GM23338 (cell line): ENCODE data around the gene SMURF1. TPM values are rescaled to one million over a fixed set of nuclear protein-coding genes. Genes with fewer than 3 reads are reported as not detected.

Experiments used
- ATAC-seq: fragments of 200-7000 bp; cut with Tn5 transposase; 3 replicates; pipeline ENCODE4 v1.9.1; 2020
- DNase-seq: peaks from one replicate; pipeline ENCODE4 v3.0.0-alpha.2; 2015; ENCODE audit warnings: low spot score
- H2AFZ ChIP-seq: fragments of 200-600 bp; sonication (generic); 2 replicates; pipeline ENCODE4 v1.8.0; 2016; ENCODE audit warnings: antibody characterized with exemption, mild to moderate bottlenecking, moderate library complexity
- H3F3A ChIP-seq: fragments of 200-600 bp; sonication (generic); replicated peaks from 2 replicates; pipeline ENCODE4 v1.8.0; 2017; ENCODE audit warnings: antibody characterized with exemption, mixed run types, low read depth
- H3K27ac ChIP-seq: fragments of 200-600 bp; sonication (generic); 2 replicates; pipeline ENCODE4 v1.6.1; 2016; ENCODE audit warnings: low read depth
- H3K27me3 ChIP-seq: fragments of 200-600 bp; sonication (generic); 2 replicates; pipeline ENCODE4 v1.8.0; 2016; ENCODE audit warnings: mild to moderate bottlenecking, mixed run types, moderate library complexity; ENCODE audit not compliant: insufficient read depth
- H3K36me3 ChIP-seq: fragments of 200-600 bp; sonication (generic); 2 replicates; pipeline ENCODE4 v1.8.0; 2016; ENCODE audit warnings: mild to moderate bottlenecking; ENCODE audit not compliant: insufficient read depth
- H3K4me1 ChIP-seq: fragments of 200-600 bp; sonication (generic); 2 replicates; pipeline ENCODE4 v1.8.0; 2016; ENCODE audit warnings: mild to moderate bottlenecking, moderate library complexity; ENCODE audit not compliant: insufficient read depth
- H3K4me2 ChIP-seq: fragments of 200-600 bp; sonication (generic); 2 replicates; pipeline ENCODE4 v1.7.1; 2017; ENCODE audit warnings: mixed run types
- H3K4me3 ChIP-seq: fragments of 200-600 bp; sonication (generic); 2 replicates; pipeline ENCODE4 v1.6.1; 2016; ENCODE audit warnings: mixed run types
- H3K79me2 ChIP-seq: fragments of 200-600 bp; sonication (generic); replicated peaks from 2 replicates; pipeline ENCODE4 v1.8.0; 2017; ENCODE audit warnings: mild to moderate bottlenecking; ENCODE audit not compliant: insufficient read depth
- H3K9me2 ChIP-seq: fragments of 200-600 bp; sonication (generic); 2 replicates; pipeline ENCODE4 v1.8.0; 2017; ENCODE audit not compliant: insufficient read depth
- H4K20me1 ChIP-seq: fragments of 200-600 bp; sonication (generic); replicated peaks from 2 replicates; pipeline ENCODE4 v1.8.0; 2017; ENCODE audit warnings: mild to moderate bottlenecking; ENCODE audit not compliant: insufficient read depth
- H3K27ac Mint-ChIP-seq: 2 replicates; pipeline ENCODE4 v1.8.0; 2020; ENCODE audit warnings: inconsistent platforms, mild to moderate bottlenecking, moderate library complexity, mixed read lengths
- H3K27me3 Mint-ChIP-seq: 3 replicates; pipeline ENCODE4 v1.8.0; 2022; ENCODE audit warnings: low read depth, mild to moderate bottlenecking, moderate library complexity, mixed read lengths, inconsistent platforms; ENCODE audit not compliant: insufficient read depth, poor library complexity
- H3K36me3 Mint-ChIP-seq: 3 replicates; pipeline ENCODE4 v1.8.0; 2021; ENCODE audit warnings: low read depth, mild to moderate bottlenecking, inconsistent platforms, moderate library complexity, mixed read lengths
- H3K4me1 Mint-ChIP-seq: 3 replicates; pipeline ENCODE4 v1.8.0; 2020; ENCODE audit warnings: mild to moderate bottlenecking, inconsistent platforms, mixed read lengths
- H3K4me3 Mint-ChIP-seq: 3 replicates; pipeline ENCODE4 v1.8.0; 2021; ENCODE audit warnings: moderate library complexity, mild to moderate bottlenecking, inconsistent platforms, mixed read lengths
- H3K9me3 Mint-ChIP-seq: 3 replicates; pipeline ENCODE4 v1.8.0; 2020; ENCODE audit warnings: moderate library complexity, mild to moderate bottlenecking, inconsistent platforms, mixed read lengths
- CREB1 ChIP-seq: fragments of 250-450 bp; sonication (Bioruptor Pico); IDR thresholded peaks from 2 replicates; pipeline ENCODE4 v1.5.0; 2020; ENCODE audit warnings: low read depth, mild to moderate bottlenecking, moderate library complexity
- EZH2 ChIP-seq: fragments of 200-600 bp; sonication (generic); IDR thresholded peaks from one replicate; pipeline ENCODE4 v1.8.0; 2017; ENCODE audit warnings: antibody characterized with exemption, mild to moderate bottlenecking, low read depth; ENCODE audit not compliant: unreplicated experiment
- EZH2phosphoT487 ChIP-seq: fragments of 200-600 bp; sonication (generic); IDR thresholded peaks from one replicate; pipeline ENCODE4 v1.8.1; 2018; ENCODE audit warnings: antibody characterized with exemption; ENCODE audit not compliant: unreplicated experiment
- JUNB ChIP-seq: IDR thresholded peaks from one replicate; pipeline ENCODE4 v1.6.1; 2016; ENCODE audit warnings: antibody characterized with exemption; ENCODE audit not compliant: unreplicated experiment
- NANOG ChIP-seq: IDR thresholded peaks from 2 replicates; pipeline ENCODE4 v1.6.1; 2016; ENCODE audit warnings: antibody characterized with exemption, borderline replicate concordance
- POLR2AphosphoS5 ChIP-seq: IDR thresholded peaks from 2 replicates; pipeline ENCODE4 v1.6.1; 2016; ENCODE audit warnings: antibody characterized with exemption, low read depth
- STAT1 ChIP-seq: IDR thresholded peaks from one replicate; pipeline ENCODE4 v1.6.1; 2016; ENCODE audit warnings: antibody characterized with exemption; ENCODE audit not compliant: unreplicated experiment
- ZNF331 ChIP-seq: fragments of 250-450 bp; sonication (Bioruptor Pico); IDR thresholded peaks from 2 replicates; pipeline ENCODE4 v1.5.0; 2020; ENCODE audit warnings: low read depth, mild to moderate bottlenecking, moderate library complexity
- polyA plus RNA-seq: library from polyadenylated mRNA; unstranded; fragments of >200 nt; fragmentation: Nextera tagmentation; extraction: Ambion mirVana; gene quantifications from 2 replicates; pipeline ENCODE4 v1.2.1, GENCODE V29; 2016
- total RNA-seq: library from RNA; depleted of rRNA; stranded (reverse); fragments of >200 nt; shearing (Covaris generic); gene quantifications from 2 replicates; pipeline ENCODE4 v1.2.3, GENCODE V29; 2014
- TF ChIP-seq, protein P1 (sequence below): IDR thresholded peaks from 2 replicates; pipeline ENCODE4 v1.6.1; 2016; ENCODE audit warnings: antibody characterized with exemption
- TF ChIP-seq, protein P2 (sequence below), 2 experiments: fragments of 200-600 bp in 1 of 2; sonication (generic) in 1 of 2; conservative IDR thresholded peaks; 2 replicates each; pipeline versions ENCODE4 v1.5.1 to v1.6.1; 2016 to 2017; ENCODE audit warnings: antibody characterized with exemption in 2 of 2, low read depth in 2 of 2, mild to moderate bottlenecking in 2 of 2, moderate library complexity in 1 of 2
- TF ChIP-seq, protein P3 (sequence below): IDR thresholded peaks from one replicate; pipeline ENCODE4 v1.6.1; 2018; ENCODE audit warnings: antibody characterized with exemption; ENCODE audit not compliant: unreplicated experiment

SMURF1 gene
- total and polyA plus RNA-seq, 2 experiments from 2014 or later, result 5.8 to 23.9 TPM

DNA sequence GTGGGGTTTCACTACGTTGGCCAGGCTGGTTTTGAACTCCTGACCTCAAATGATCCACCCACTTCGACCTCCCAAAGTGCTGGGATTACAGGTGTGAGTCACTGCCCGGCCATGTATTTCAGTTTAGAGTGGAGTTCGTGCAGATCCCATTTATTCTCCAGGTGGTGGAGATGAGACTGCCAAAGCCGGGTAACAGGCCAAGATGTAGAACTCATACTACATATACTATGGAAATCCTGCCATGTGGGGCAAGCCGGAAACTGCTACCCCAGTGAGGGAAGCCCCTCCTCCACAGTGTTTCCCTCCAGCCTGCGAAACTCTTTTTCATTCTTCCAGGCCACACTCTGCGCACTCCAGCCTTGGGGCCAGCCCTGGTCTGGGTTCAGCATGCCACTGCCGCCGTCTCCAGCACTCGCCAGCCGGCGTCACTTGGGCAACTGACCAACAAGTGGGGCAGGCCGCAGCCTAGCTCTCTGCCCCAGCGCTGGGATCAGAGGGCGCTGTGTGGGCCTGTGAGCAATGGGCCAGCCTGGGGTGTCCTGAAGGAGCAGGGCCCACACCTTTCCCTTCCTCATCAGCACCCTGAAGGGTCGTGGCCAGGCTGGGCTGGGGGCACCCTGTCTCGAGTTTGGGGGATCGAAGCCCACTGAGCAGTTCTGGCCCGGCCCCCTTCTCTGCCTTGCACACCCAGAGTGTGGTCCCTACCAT, 143.6 kb downstream of the SMURF1 start:
- Histone ChIP-seq H3F3A (no peaks in the 10 kb centered on the region), H3K4me3 (no peak overlapping the region), H3K27ac (no peak overlapping the region), H4K20me1 (peaks cover under 1% of the 10 kb centered on the region; the same call in 1 of the 2 replicates), H3K79me2 (no peaks in the 10 kb centered on the region), H3K9me2 (no peaks in the 10 kb centered on the region), H2AFZ (no peak overlapping the region), H3K27me3 (no peaks in the 10 kb centered on the region), H3K4me1 (no peaks in the 10 kb centered on the region), H3K4me2 (no peak overlapping the region), H3K36me3 (peaks cover 6% of the 10 kb centered on the region; the same call in 1 of the 2 replicates)
- Mint-ChIP-seq H3K36me3 (peaks cover 56% of the 10 kb centered on the region), H3K9me3 (no peaks in the 10 kb centered on the region), H3K4me3 (no peak overlapping the region), H3K27ac (no peak overlapping the region), H3K4me1 (no peaks in the 10 kb centered on the region; the same call in 2 of the 3 replicates), H3K27me3 (peaks cover 4% of the 10 kb centered on the region)
- DNase-seq (no peak), ATAC-seq (no peak)
- TF ChIP-seq ZNF331 (CRISPR knock-in tag), result no peak
- TF ChIP-seq, protein P1, sequence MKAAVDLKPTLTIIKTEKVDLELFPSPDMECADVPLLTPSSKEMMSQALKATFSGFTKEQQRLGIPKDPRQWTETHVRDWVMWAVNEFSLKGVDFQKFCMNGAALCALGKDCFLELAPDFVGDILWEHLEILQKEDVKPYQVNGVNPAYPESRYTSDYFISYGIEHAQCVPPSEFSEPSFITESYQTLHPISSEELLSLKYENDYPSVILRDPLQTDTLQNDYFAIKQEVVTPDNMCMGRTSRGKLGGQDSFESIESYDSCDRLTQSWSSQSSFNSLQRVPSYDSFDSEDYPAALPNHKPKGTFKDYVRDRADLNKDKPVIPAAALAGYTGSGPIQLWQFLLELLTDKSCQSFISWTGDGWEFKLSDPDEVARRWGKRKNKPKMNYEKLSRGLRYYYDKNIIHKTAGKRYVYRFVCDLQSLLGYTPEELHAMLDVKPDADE, result no peak
- TF ChIP-seq NANOG, result no peak
- TF ChIP-seq JUNB, result no peak
- TF ChIP-seq CREB1 (CRISPR knock-in tag), result no peak

DNA sequence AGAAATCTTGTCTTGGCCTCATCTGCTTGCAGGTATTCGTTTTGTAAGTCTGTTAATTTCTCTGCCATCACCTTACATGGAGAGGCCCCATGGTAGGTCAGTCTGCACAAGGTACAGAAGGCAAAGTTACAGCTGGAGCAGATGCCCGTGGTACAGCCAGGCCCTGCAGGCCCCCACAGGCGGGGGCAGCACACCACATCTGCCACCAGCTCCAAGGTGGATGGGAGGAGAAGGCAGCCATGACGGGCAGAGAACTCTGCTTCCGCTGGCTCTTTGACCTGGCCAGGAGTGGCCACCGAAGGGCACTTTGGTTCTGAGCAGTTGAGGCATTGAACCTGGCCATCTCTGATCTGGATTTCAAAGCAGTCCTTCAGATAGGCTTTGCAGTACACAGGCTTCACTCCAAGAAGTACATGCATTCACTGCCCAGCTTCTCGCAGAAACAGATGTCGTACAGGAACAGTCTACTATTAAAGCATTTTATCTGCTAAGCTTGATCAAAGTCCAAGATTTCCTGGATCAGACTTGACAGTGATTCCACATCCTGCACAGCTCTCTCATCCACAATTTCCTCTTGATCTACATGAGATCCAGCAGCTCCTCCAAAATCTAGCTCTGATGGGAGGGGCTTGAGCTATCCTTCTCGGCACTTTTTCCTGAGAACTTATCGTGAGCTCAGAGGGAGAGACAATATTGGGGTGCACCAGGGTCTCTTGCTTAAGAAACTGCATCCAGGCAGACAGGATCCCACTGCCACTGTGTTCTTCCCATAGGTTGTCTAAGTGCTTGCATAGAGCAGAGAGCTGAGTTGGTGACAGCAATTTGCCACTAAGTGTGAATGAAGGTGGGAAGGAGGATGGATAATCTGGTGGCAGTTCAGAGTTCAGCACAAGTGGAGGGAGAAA, 144.8 kb downstream of the SMURF1 start:
- Histone ChIP-seq H3K4me3 (no peak overlapping the region), H3F3A (no peaks in the 10 kb centered on the region), H2AFZ (no peak overlapping the region), H3K9me2 (no peaks in the 10 kb centered on the region), H3K27me3 (no peaks in the 10 kb centered on the region), H3K4me2 (no peak overlapping the region), H3K4me1 (no peaks in the 10 kb centered on the region), H3K27ac (no peak overlapping the region), H3K36me3 (peaks cover 14% of the 10 kb centered on the region; the same call in 1 of the 2 replicates), H4K20me1 (0 out of 2 replicates have a peak, but pooled peaks cover 3% of the 10 kb centered on the region), H3K79me2 (no peaks in the 10 kb centered on the region)
- DNase-seq (no peak), ATAC-seq (no peak)
- no peak overlapping the region for H3K27ac Mint-ChIP-seq
- H3K4me1 Mint-ChIP-seq, result no peaks in the 10 kb centered on the region; the same call in 2 of the 3 replicates
- peaks cover 57% of the 10 kb centered on the region for H3K36me3 Mint-ChIP-seq
- H3K27me3 Mint-ChIP-seq, result peaks cover 4% of the 10 kb centered on the region
- no peak overlapping the region for H3K4me3 Mint-ChIP-seq
- H3K9me3 Mint-ChIP-seq, result no peaks in the 10 kb centered on the region
- TF ChIP-seq JUNB (no peak), ZNF331 (CRISPR knock-in tag) (no peak), NANOG (no peak), CREB1 (CRISPR knock-in tag) (no peak), STAT1 (no peak), EZH2phosphoT487 (no peak), POLR2AphosphoS5 (no peak), EZH2 (no peak)
- TF ChIP-seq, protein P1, result no peak
- TF ChIP-seq, protein P2, sequence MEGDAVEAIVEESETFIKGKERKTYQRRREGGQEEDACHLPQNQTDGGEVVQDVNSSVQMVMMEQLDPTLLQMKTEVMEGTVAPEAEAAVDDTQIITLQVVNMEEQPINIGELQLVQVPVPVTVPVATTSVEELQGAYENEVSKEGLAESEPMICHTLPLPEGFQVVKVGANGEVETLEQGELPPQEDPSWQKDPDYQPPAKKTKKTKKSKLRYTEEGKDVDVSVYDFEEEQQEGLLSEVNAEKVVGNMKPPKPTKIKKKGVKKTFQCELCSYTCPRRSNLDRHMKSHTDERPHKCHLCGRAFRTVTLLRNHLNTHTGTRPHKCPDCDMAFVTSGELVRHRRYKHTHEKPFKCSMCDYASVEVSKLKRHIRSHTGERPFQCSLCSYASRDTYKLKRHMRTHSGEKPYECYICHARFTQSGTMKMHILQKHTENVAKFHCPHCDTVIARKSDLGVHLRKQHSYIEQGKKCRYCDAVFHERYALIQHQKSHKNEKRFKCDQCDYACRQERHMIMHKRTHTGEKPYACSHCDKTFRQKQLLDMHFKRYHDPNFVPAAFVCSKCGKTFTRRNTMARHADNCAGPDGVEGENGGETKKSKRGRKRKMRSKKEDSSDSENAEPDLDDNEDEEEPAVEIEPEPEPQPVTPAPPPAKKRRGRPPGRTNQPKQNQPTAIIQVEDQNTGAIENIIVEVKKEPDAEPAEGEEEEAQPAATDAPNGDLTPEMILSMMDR (conservative IDR thresholded peaks at IDR 0.05; ENCODE audit: low read depth in 2 of 2), result no peak
- TF ChIP-seq, protein P3, sequence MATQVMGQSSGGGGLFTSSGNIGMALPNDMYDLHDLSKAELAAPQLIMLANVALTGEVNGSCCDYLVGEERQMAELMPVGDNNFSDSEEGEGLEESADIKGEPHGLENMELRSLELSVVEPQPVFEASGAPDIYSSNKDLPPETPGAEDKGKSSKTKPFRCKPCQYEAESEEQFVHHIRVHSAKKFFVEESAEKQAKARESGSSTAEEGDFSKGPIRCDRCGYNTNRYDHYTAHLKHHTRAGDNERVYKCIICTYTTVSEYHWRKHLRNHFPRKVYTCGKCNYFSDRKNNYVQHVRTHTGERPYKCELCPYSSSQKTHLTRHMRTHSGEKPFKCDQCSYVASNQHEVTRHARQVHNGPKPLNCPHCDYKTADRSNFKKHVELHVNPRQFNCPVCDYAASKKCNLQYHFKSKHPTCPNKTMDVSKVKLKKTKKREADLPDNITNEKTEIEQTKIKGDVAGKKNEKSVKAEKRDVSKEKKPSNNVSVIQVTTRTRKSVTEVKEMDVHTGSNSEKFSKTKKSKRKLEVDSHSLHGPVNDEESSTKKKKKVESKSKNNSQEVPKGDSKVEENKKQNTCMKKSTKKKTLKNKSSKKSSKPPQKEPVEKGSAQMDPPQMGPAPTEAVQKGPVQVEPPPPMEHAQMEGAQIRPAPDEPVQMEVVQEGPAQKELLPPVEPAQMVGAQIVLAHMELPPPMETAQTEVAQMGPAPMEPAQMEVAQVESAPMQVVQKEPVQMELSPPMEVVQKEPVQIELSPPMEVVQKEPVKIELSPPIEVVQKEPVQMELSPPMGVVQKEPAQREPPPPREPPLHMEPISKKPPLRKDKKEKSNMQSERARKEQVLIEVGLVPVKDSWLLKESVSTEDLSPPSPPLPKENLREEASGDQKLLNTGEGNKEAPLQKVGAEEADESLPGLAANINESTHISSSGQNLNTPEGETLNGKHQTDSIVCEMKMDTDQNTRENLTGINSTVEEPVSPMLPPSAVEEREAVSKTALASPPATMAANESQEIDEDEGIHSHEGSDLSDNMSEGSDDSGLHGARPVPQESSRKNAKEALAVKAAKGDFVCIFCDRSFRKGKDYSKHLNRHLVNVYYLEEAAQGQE, result no peak
